ENCODE data around the gene KIF9.
"Not testable (repeated sequence)": the region's sequence is repeated elsewhere in the genome, so short reads cannot be mapped to it uniquely, and the experiment has no call there.

KIF9 gene

GRCh38 chr3:47293822-47294221, 11.2 kb upstream of the KIF9 start:
- no peak for DNase-seq (ENCODE audit: low read depth in 2 of 2)

GRCh38 chr3:47291754-47292420, 9.3 kb upstream of the KIF9 start:
- not testable (repeated sequence) for DNase-seq (ENCODE audit: low read depth in 2 of 2)

DNA sequence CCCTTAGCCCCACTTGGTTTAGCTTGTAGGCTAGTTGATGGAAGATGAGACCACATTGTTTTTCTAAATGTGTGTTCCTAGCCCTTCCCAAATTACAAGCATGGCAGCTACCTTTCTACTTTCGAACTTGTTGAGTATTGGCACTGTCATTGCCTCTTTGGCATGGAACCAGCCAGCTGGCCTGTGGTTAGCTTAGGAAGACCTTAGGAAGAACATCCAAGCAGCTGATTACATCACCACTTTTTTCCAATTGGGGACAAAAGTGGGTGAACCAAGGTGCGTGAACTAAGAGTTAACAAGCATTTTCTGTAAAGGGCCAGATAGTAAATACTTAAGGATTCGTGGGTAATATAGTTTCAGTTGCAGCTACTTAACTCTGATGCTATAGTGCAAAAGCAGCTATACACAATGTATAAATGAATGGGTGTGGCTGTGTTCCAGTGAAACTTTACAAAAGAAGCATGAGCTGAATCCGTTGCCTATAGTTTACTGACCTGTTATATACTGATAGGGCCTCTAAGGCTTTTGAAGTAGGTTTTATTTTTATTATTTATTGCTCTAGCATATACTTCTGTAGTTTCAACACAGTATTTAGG, 8.7 kb upstream of the KIF9 start:
- DNase-seq (ENCODE audit: low read depth in 2 of 2): no peak

DNA sequence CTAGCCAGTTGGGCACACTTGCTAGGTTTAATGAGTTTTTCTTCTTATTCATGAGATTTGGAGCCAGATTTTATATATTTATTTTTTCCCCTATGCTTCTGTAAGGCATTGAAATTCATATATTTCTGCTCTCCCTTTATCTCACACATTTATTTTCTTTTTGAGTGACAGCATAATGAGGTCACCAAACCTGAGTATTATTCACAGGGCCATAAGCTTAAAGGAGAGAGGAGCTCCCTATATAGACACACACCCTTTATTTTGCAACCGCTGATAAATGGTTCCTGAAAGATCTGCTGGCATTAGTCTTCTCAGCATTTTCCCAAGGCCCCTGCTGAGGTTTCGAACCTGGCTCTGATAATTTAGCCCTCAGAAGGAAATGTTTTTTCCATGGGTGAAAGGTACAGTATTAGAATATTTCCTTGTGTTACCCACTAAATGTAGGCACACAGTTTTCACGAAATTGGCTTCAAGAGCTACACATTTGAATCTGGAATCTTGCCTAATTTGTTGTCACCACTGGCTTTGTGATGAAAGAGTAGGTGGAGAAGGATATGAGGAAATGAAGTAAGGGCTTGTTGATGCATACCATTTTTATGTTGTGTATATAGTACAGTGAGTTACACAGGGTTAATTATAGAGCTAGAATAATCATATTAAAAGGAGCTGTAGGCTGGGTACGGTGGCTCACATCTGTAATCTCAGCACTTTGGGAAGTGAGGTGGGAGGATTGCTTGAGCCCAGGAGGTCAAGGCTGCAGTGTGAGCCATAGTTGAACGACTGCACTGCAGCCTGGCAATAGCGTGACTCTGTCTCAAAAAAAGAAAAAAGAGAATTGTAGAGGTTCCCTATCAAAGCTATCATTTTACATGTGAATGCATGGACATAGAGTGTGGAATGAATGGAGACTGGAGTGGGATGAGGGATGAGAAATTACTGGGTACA, 6.6 kb upstream of the KIF9 start:
- DNase-seq (ENCODE audit: low read depth in 2 of 2): no peak

- DNase-seq (ENCODE audit: low read depth in 2 of 2): peak; percentile 19 to 23
Observed at GRCh38 chr3:47283591-47284364, 1.2 kb upstream of the KIF9 start.

- DNase-seq (ENCODE audit: low read depth in 2 of 2): peak in 1 of 2 donors; percentile 9
Observed at GRCh38 chr3:47283193-47283537, 566 bp upstream of the KIF9 start.

- DNase-seq (ENCODE audit: low read depth in 2 of 2): no peak
Observed at GRCh38 chr3:47280519-47280918, 2.1 kb downstream of the KIF9 start.

DNA sequence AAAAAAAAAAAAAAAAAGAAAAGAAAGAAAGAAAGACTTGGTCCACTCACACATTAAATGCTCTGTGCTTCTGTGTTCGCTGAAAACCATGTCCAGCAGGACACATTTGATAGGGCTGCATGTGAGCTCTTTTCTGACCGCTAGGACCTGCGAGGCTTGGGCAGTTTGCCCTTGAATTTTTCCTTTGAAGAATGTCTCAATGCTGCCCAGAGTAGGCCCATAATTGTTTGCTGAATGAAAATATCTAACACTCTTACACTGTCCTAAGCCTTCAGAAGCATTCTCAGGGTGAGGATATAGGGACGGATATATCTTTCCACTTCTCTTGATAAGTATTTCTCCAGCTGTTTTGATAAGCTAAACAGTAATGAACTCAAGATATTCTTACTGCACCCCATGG, 6.0 kb downstream of the KIF9 start:
- DNase-seq (ENCODE audit: low read depth in 2 of 2): no peak

- no peak for DNase-seq (ENCODE audit: low read depth in 2 of 2)
Observed at GRCh38 chr3:47274652-47275051, 7.9 kb downstream of the KIF9 start.

DNA sequence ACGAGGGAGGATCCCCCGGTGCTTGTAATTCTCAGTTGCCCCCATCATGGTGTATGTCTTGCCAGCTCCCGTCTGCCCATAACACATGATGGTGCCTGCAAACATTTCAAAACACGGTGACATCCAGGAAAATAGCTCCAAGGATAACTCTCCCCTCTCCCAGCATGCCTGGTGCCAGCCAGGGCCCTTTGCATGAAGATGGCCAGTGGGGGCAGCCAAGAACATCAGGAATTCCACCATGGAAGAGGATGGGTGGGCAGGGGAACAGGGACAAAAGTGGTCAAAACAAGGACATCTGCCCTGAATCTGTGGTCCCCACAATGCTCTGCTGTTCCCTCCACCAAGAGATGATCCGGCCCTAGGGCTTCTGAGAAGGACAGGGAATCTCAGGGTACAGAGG, 9.0 kb downstream of the KIF9 start:
- DNase-seq (ENCODE audit: low read depth in 2 of 2): no peak

GRCh38 chr3:47270526-47270925, 12.1 kb downstream of the KIF9 start:
- no peak for DNase-seq (ENCODE audit: low read depth in 2 of 2)

DNA sequence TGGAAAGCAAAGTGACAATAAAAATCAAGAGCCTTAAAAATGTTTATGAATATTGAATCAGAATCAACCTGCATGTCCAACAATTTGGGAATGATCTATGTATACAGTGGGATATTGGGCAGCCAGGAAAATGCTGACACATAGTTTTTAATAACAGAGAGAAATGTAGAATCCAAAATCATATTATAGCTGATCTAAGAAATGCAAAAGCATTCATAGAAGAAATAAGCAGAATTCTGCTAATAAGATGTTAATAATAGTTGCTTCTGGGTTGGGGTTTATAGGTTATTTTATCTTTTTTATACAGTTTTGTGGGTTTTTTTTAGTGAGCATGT, 15.1 kb downstream of the KIF9 start:
- no peak for DNase-seq (ENCODE audit: low read depth in 2 of 2)

- peak; percentile 24 to 30 for DNase-seq (ENCODE audit: low read depth in 2 of 2)
Observed at GRCh38 chr3:47266709-47267489, 15.7 kb downstream of the KIF9 start.

GRCh38 chr3:47265725-47266428, 16.7 kb downstream of the KIF9 start:
- no peak for DNase-seq (ENCODE audit: low read depth in 2 of 2)

DNA sequence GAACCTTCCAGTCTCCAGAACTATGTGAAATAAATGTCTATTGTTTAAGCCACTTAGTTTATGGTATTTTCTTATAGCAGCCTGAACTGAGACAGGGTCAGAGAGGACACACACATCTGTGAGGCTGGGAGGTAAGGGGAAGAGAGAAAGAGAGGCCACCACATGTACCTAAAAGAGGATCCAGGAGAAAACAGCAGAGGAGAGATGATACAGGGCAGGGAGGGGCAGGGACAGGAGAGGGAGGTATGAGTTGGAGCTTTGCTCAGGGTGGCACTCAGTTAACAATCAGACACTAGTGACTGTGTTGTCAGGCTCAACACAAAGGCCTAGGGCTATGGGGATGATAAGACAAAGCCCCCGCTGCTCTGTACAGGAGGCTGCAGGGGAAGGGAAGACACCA, 17.6 kb downstream of the KIF9 start:
- no peak for DNase-seq (ENCODE audit: low read depth in 2 of 2)

- no peak for DNase-seq (ENCODE audit: low read depth in 2 of 2)
Observed at GRCh38 chr3:47261301-47261700, 21.3 kb downstream of the KIF9 start.

GRCh38 chr3:47260605-47261004, 22.0 kb downstream of the KIF9 start:
- DNase-seq (ENCODE audit: low read depth in 2 of 2): no peak

GRCh38 chr3:47259114-47259513, 23.5 kb downstream of the KIF9 start:
- no peak for DNase-seq (ENCODE audit: low read depth in 2 of 2)

GRCh38 chr3:47256331-47256730, 26.3 kb downstream of the KIF9 start:
- not testable (repeated sequence) for DNase-seq (ENCODE audit: low read depth in 2 of 2)

GRCh38 chr3:47251689-47252088, 30.9 kb downstream of the KIF9 start:
- no peak for DNase-seq (ENCODE audit: low read depth in 2 of 2)

DNA sequence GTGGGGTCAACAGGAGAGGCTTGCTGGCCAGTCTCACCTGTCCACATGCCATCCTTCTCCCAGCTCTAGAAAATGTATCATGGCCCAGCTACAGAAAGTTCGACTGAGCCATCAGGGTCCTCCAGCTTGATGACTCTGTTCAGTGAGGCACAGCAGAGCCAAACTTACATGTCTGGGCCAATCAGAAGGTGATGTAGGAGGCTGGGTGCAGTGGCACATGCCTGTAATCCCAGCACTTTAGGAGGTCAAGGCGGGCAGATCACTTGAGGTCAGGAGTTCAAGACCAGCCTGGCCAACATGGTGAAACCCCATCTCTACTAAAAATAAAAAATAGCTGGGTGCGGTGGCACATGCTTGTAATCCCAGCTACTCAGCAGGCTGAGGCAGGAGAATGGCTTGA, 31.5 kb downstream of the KIF9 start:
- DNase-seq (ENCODE audit: low read depth in 2 of 2): not testable (repeated sequence)
